Spleen (tissue), 11 donors: ENCODE results near the gene DTNBP1. TPM values are rescaled to one million over a fixed set of nuclear protein-coding genes. Genes with fewer than 3 reads are reported as not detected.

Experiments
- DNase-seq: peaks from one replicate; pipeline ENCODE4 v3.0.0-alpha.2; 2020
- H3K27ac ChIP-seq, 8 donors: fragments of 200-600 bp; sonication (generic) in 7 of 8; 1 replicate in 4 of 8; 2 replicates in 4 of 8; pipeline versions ENCODE4 v1.5.0 to v1.8.0; 2016 to 2021; ENCODE audit warnings: inconsistent platforms in 4 of 8, mild to moderate bottlenecking in 4 of 8, moderate library complexity in 1 of 8
- H3K27me3 ChIP-seq, 7 donors: fragments of 200-600 bp; sonication (generic) in 6 of 7; replicated peaks in 1 of 7; 1 replicate in 4 of 7; 2 replicates in 3 of 7; pipeline versions ENCODE4 v1.5.0 to v1.8.0; 2016 to 2021; ENCODE audit warnings: inconsistent platforms in 3 of 7, mild to moderate bottlenecking in 1 of 7
- H3K36me3 ChIP-seq, 6 donors: fragments of 200-600 bp; sonication (generic) in 5 of 6; 1 replicate in 4 of 6; 2 replicates in 2 of 6; pipeline versions ENCODE4 v1.5.0 to v1.8.0; 2016 to 2021; ENCODE audit warnings: inconsistent platforms in 2 of 6
- H3K4me1 ChIP-seq, 6 donors: fragments of 200-600 bp; sonication (generic) in 5 of 6; 1 replicate in 3 of 6; 2 replicates in 3 of 6; pipeline versions ENCODE4 v1.5.0 to v1.8.0; 2016 to 2021; ENCODE audit warnings: inconsistent platforms in 3 of 6
- H3K4me3 ChIP-seq, 8 donors: fragments of 200-600 bp; sonication (generic) in 7 of 8; 1 replicate in 4 of 8; 2 replicates in 4 of 8; pipeline versions ENCODE4 v1.5.0 to v1.8.0; 2016 to 2021; ENCODE audit warnings: inconsistent platforms in 4 of 8, mild to moderate bottlenecking in 4 of 8, moderate library complexity in 2 of 8
- H3K9me3 ChIP-seq, 8 donors: fragments of 200-600 bp; sonication (generic) in 7 of 8; 1 replicate in 4 of 8; 2 replicates in 4 of 8; pipeline versions ENCODE4 v1.5.0 to v1.8.0; 2016 to 2021; ENCODE audit warnings: inconsistent platforms in 4 of 8
- CTCF ChIP-seq, 11 experiments: fragments of 200-600 bp in 7 of 11; fragments of 450-650 bp in 4 of 11; sonication (generic) in 4 of 11; IDR thresholded peaks in 8 of 11; conservative IDR thresholded peaks in 3 of 11; 1 replicate in 7 of 11; 2 replicates in 4 of 11; pipeline versions ENCODE4 v1.4.0 to v1.8.0; 2016 to 2021; ENCODE audit warnings: antibody characterized with exemption in 11 of 11, inconsistent platforms in 4 of 11, mild to moderate bottlenecking in 1 of 11
- POLR2A ChIP-seq, 3 donors: fragments of 450-650 bp; IDR thresholded peaks; one replicate each; pipeline ENCODE4 v1.5.1; 2017; ENCODE audit warnings: antibody characterized with exemption in 3 of 3, mild to moderate bottlenecking in 1 of 3
- POLR2AphosphoS5 ChIP-seq, 3 donors: sonication (generic); formaldehyde crosslinking; IDR thresholded peaks; one replicate each; pipeline ENCODE4 v1.5.1; 2017; ENCODE audit warnings: antibody characterized with exemption in 3 of 3
- WGBS, 5 donors: extraction: QIAGEN DNeasy Blood & Tissue Kit in 3 of 5; methylation state at CpG; one replicate each; pipeline versions ENCODE4 v1.1.5 to v1.1.7; 2013 to 2018; 5-methylcytosine and 5-hydroxymethylcytosine counted together
- intact Hi-C: fragments of 100-400 bp; cut with DNase I; formaldehyde crosslinking; loops from one replicate; pipeline ENCODE4 v1.15.0; 2023; ENCODE audit warnings: low total_unique reads
- polyA plus RNA-seq, 3 donors: library from polyadenylated mRNA; stranded (reverse); fragments of 200-250 nt; gene quantifications; one replicate each; pipeline ENCODE4 v1.2.1, GENCODE V29; 2013
- total RNA-seq, 7 donors: library from RNA; depleted of rRNA in 3 of 7; stranded (reverse); fragments of >200 nt in 3 of 7; fragmentation: NEBNext Ultra II Directional in 4 of 7; extraction: Animal tissue kit (Norgen Biotek cat#: 25700) in 4 of 7; gene quantifications; one replicate each; pipeline versions ENCODE4 v1.1.0 to v1.2.1, GENCODE V29; 2016 to 2021
- donor health status: healthy with polysubstance abuse.
- donor health status: DM: no; HTN: no; CAD: no; lungs with moderate emphysema.
- donor health status: DM: no; HTN: no; CAD: no.
- donor health status: Bipolar disorder and iron deficiency.
- donor health status: healthy.
- donor health status: DM: no; HTN: no; CAD: no.
- donor health status: DM: yes; HTN: yes; CAD: no.

DTNBP1 gene
- total and polyA plus RNA-seq, 10 donors, result 14.2 to 42.2 (median 32.3) TPM

GRCh38 chr6:15569035-15569995, 93.5 kb downstream of the DTNBP1 start:
- Histone ChIP-seq H3K9me3 (no peaks in the 10 kb centered on the region), H3K36me3 (peaks cover 0 to 18% (median 0%) of the 10 kb centered on the region in 6 donors), H3K4me1 (peaks cover 0 to 20% (median 5%) of the 10 kb centered on the region in 6 donors), H3K27me3 (no peaks in the 10 kb centered on the region), H3K4me3 (no peak overlapping the region), H3K27ac (peak overlapping the region in 2 of 8 donors; percentile 6 to 11)
- TF ChIP-seq POLR2AphosphoS5 (IDR thresholded peaks at IDR 0.05) (no peak), POLR2A (IDR thresholded peaks at IDR 0.05) (no peak), CTCF (IDR thresholded peaks at IDR 0.05 in 8 of 11, conservative IDR thresholded peaks at IDR 0.05 in 3 of 11) (no peak)
- 74 to 79% (median 75%) methylated on average over 17 of the region's 17 CpGs for WGBS, 5 donors
- intact Hi-C loops, result no loop called here
- DNase-seq, result no peak

GRCh38 chr6:15562977-15563376, 99.9 kb downstream of the DTNBP1 start:
- WGBS, 5 donors, result 83 to 100% (median 88%) methylated on average over 1 of the region's 1 CpG

GRCh38 chr6:15561447-15562199, 101.2 kb downstream of the DTNBP1 start:
- intact Hi-C loops, result no loop called here
- no peak for DNase-seq
- Histone ChIP-seq H3K4me3 (no peak overlapping the region), H3K36me3 (peaks cover 0 to 5% (median 0%) of the 10 kb centered on the region in 6 donors), H3K27ac (no peak overlapping the region), H3K27me3 (no peaks in the 10 kb centered on the region), H3K4me1 (peaks cover 0 to 34% (median 0%) of the 10 kb centered on the region in 6 donors), H3K9me3 (no peaks in the 10 kb centered on the region)
- 90 to 98% (median 94%) methylated on average over 3 of the region's 3 CpGs for WGBS, 5 donors
- TF ChIP-seq CTCF (IDR thresholded peaks at IDR 0.05 in 8 of 11, conservative IDR thresholded peaks at IDR 0.05 in 3 of 11), result no peak
- TF ChIP-seq POLR2A (IDR thresholded peaks at IDR 0.05), result no peak
- TF ChIP-seq POLR2AphosphoS5 (IDR thresholded peaks at IDR 0.05), result no peak

More at GRCh38 chr6:15562977-15563376, 99.9 kb downstream of the DTNBP1 start:
- H3K4me3 ChIP-seq, result no peak overlapping the region
- intact Hi-C loops, result no loop called here
- peaks cover 0 to 5% (median 0%) of the 10 kb centered on the region in 6 donors for H3K36me3 ChIP-seq
- no peaks in the 10 kb centered on the region for H3K9me3 ChIP-seq
- no peak overlapping the region for H3K27ac ChIP-seq
- no peak for DNase-seq
- H3K4me1 ChIP-seq, result peaks cover 0 to 34% (median 0%) of the 10 kb centered on the region in 6 donors
- no peak for TF ChIP-seq POLR2AphosphoS5 (IDR thresholded peaks at IDR 0.05)
- TF ChIP-seq POLR2A (IDR thresholded peaks at IDR 0.05), result no peak
- no peak for TF ChIP-seq CTCF (IDR thresholded peaks at IDR 0.05 in 8 of 11, conservative IDR thresholded peaks at IDR 0.05 in 3 of 11)
- H3K27me3 ChIP-seq, result no peaks in the 10 kb centered on the region
